ENCODE measurements around the gene USP13. TPM values are rescaled to one million over a fixed set of nuclear protein-coding genes. Genes with fewer than 3 reads are reported as not detected.

The USP13 gene
- total and polyA plus RNA-seq, 2 donors (not counting 1 experiment from before 2014, with no cell fraction given), result 1.9 to 13.2 TPM

GRCh38 chr3:179719048-179719734 lies 66.4 kb downstream of the USP13 start:
- H3K4me1 Mint-ChIP-seq, result no peaks in the 10 kb centered on the region
- no peaks in the 10 kb centered on the region for H3K4me1 ChIP-seq (ENCODE audit: control insufficient read depth in 2 of 2, insufficient read depth in 2 of 2, low read length in 2 of 2)
- H3K36me3 ChIP-seq (replicated peaks in 1 of 2; ENCODE audit: control extremely low read depth in 1 of 2, control insufficient read depth in 1 of 2, extremely low read depth in 1 of 2, insufficient read depth in 2 of 2, low read length in 1 of 2), result peaks cover 0 to 11% of the 10 kb centered on the region in 2 experiments
- H3K27me3 Mint-ChIP-seq, result no peaks in the 10 kb centered on the region
- H3K9me3 Mint-ChIP-seq (ENCODE audit: insufficient read depth), result no peaks in the 10 kb centered on the region
- DNase-seq, result no peak
- no peak overlapping the region for H3K27ac ChIP-seq (ENCODE audit: low read length in 2 of 2)
- WGBS (ENCODE audit: insufficient coverage), result 100% methylated on average over 4 of the region's 10 CpGs
- ATAC-seq (ENCODE audit: low read depth), result no peak
- POLR2A ChIA-PET, result no interaction called here
- H3K4me3 ChIP-seq (ENCODE audit: control extremely low read depth in 1 of 5, extremely low read depth in 1 of 5, insufficient read depth in 1 of 5, low read depth in 2 of 5, low read length in 4 of 5), result no peak overlapping the region
- no peak overlapping the region for H3K4me3 Mint-ChIP-seq
- CTCF ChIA-PET, result no interaction called here
- no peak overlapping the region for H3K4me2 ChIP-seq (replicated peaks; ENCODE audit: low read depth, low read length, poor library complexity, severe bottlenecking)
- TF ChIP-seq CTCF (IDR thresholded peaks at IDR 0.05), result no peak
- TF ChIP-seq EZH2 (IDR thresholded peaks at IDR 0.05; ENCODE audit: borderline replicate concordance, insufficient read depth, low read depth, low read length, poor library complexity, severe bottlenecking), result no peak
- intact Hi-C loops (cut with micrococcal nuclease), result no loop called here
- no peak overlapping the region for H2AFZ ChIP-seq (ENCODE audit: insufficient read depth, low read depth, low read length, poor library complexity, severe bottlenecking)
- H3K79me2 ChIP-seq (ENCODE audit: control insufficient read depth, insufficient read depth, low read length), result no peaks in the 10 kb centered on the region
- no peaks in the 10 kb centered on the region for H3K9me3 ChIP-seq (ENCODE audit: control extremely low read depth in 1 of 3, control insufficient read depth in 2 of 3, insufficient read depth in 1 of 3, low read length in 2 of 3)
- no peak overlapping the region for H3K27ac Mint-ChIP-seq
- no peaks in the 10 kb centered on the region for H4K20me1 ChIP-seq (ENCODE audit: control insufficient read depth, insufficient read depth, low read length, poor library complexity, severe bottlenecking)
- H3K27me3 ChIP-seq (replicated peaks in 1 of 4; ENCODE audit: control extremely low read depth in 1 of 4, control insufficient read depth in 3 of 4, insufficient read depth in 4 of 4, low read length in 3 of 4), result no peaks in the 10 kb centered on the region
- H3K9ac ChIP-seq (ENCODE audit: low read length), result no peak overlapping the region

DNA sequence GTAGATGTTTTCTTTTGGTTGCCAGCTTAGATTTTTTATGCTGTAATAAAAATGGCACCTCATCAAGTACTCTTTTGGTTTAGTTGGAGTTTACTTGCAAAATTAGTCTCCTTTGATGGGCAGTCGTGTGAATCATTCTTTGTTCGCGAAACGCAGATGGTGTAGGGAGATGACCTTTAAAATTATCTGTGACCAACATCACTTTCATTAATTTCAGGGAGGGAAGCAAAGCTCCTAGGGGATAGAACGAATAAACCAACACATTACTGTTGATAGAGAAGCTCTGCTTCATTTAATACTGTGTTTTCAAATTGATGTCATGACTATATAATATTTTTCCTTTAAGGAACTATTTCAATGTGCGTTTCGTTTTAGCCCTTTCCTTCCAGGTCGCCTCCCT lies 67.4 kb downstream of the USP13 start:
- no peak for DNase-seq
- H3K27me3 Mint-ChIP-seq, result no peaks in the 10 kb centered on the region
- no peak overlapping the region for H3K27ac ChIP-seq (ENCODE audit: low read length in 2 of 2)
- H3K79me2 ChIP-seq (ENCODE audit: control insufficient read depth, insufficient read depth, low read length), result no peaks in the 10 kb centered on the region
- H2AFZ ChIP-seq (ENCODE audit: insufficient read depth, low read depth, low read length, poor library complexity, severe bottlenecking), result no peak overlapping the region
- H3K4me2 ChIP-seq (replicated peaks; ENCODE audit: low read depth, low read length, poor library complexity, severe bottlenecking), result no peak overlapping the region
- TF ChIP-seq EZH2 (IDR thresholded peaks at IDR 0.05; ENCODE audit: borderline replicate concordance, insufficient read depth, low read depth, low read length, poor library complexity, severe bottlenecking), result no peak
- TF ChIP-seq CTCF (IDR thresholded peaks at IDR 0.05), result no peak
- no peaks in the 10 kb centered on the region for H3K4me1 Mint-ChIP-seq
- peaks cover 0 to 11% of the 10 kb centered on the region in 2 experiments for H3K36me3 ChIP-seq (replicated peaks in 1 of 2; ENCODE audit: control extremely low read depth in 1 of 2, control insufficient read depth in 1 of 2, extremely low read depth in 1 of 2, insufficient read depth in 2 of 2, low read length in 1 of 2)
- H3K9ac ChIP-seq (ENCODE audit: low read length), result no peak overlapping the region
- H3K4me3 Mint-ChIP-seq, result no peak overlapping the region
- H3K27me3 ChIP-seq (replicated peaks in 1 of 4; ENCODE audit: control extremely low read depth in 1 of 4, control insufficient read depth in 3 of 4, insufficient read depth in 4 of 4, low read length in 3 of 4), result no peaks in the 10 kb centered on the region
- H3K4me1 ChIP-seq (ENCODE audit: control insufficient read depth in 2 of 2, insufficient read depth in 2 of 2, low read length in 2 of 2), result no peaks in the 10 kb centered on the region
- ChIA-PET CTCF (interaction anchor here (0.9 kb wide), 1 partner anchor 9 kb away, joined by 3 read pairs; no protein-coding TSS in a partner anchor), POLR2A (no interaction called here)
- no peak overlapping the region for H3K27ac Mint-ChIP-seq
- H3K9me3 Mint-ChIP-seq (ENCODE audit: insufficient read depth), result no peaks in the 10 kb centered on the region
- H3K9me3 ChIP-seq (ENCODE audit: control extremely low read depth in 1 of 3, control insufficient read depth in 2 of 3, insufficient read depth in 1 of 3, low read length in 2 of 3), result no peaks in the 10 kb centered on the region
- H3K4me3 ChIP-seq (ENCODE audit: control extremely low read depth in 1 of 5, extremely low read depth in 1 of 5, insufficient read depth in 1 of 5, low read depth in 2 of 5, low read length in 4 of 5), result no peak overlapping the region
- no peak for ATAC-seq (ENCODE audit: low read depth)
- intact Hi-C loops (cut with micrococcal nuclease), result no loop called here
- no CpG with 5 or more reads among the region's 8 CpGs for WGBS (ENCODE audit: insufficient coverage)
- no peaks in the 10 kb centered on the region for H4K20me1 ChIP-seq (ENCODE audit: control insufficient read depth, insufficient read depth, low read length, poor library complexity, severe bottlenecking)
